HG02623 (cell line): Measurements from ENCODE around the gene CEP70.
A peak's percentile ranks its signal among the peaks of the same experiment; 100 is the strongest.
"Not testable (repeated sequence)": the region's sequence is repeated elsewhere in the genome, so short reads cannot be mapped to it uniquely, and the experiment has no call there.

ENCODE experiments used
- ATAC-seq: cut with Tn5 transposase; IDR thresholded peaks from one replicate; pipeline ENCODE4 v1.9.1; 2021; ENCODE audit warnings: moderate library complexity; ENCODE audit not compliant: unreplicated experiment

Gene CEP70

DNA sequence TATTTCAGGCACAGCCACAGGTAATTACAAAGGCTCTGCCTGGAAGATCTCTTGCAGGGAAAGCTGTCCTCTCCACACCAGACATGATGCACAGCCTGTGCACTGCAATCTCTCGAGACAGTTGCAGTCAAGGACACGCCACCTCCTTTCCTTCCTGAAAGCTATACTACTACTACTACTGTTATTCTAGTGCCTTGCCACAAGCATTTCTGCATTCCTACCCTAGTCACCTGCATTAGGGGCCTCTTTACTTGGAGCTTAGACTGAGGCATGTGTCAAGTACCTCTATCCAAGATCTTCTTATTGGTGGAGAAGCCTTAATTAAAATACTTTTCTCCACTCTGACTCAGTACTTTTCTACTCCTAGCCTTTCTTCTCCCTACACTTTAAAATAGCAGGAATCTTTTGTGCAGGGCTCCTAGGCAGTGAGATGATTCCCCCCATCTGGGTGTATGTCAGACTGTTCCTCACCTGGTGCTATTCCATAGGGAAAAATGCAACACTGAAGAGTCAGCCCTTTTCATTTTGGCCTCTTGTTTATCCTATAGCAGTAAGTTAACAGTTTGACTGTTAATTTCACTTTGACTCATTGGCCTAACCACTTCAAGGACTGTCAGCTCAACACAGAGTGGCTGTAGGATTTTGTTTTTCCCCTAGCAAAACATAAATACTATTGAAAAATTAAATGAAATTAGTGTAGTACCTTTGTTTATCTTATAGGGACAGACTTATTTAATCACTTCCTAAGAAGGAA is 80.8 kb downstream of the CEP70 start:
- peak; percentile 85 for ATAC-seq

GRCh38 chr3:138511945-138512344 is 82.1 kb downstream of the CEP70 start:
- no peak for ATAC-seq

DNA sequence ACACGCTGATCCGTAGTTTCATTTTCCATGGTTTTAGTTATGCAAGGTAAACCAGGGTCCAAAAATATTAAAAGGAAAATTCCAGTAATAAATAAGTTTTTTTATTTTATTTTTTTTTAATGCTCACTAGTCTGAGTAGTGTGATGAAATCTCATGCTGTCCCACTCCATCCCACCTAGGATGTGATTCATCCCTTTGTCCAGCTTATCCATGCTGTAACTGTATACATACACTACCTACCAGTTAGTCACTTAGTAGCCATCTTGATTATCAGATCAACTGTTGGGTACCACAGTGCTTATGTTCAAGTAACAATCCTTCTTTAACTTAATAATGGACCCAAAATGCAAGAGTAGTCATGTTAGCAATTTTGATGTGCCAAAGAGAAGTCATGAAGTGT is 84.5 kb downstream of the CEP70 start:
- no peak for ATAC-seq

GRCh38 chr3:138507524-138507923 is 86.5 kb downstream of the CEP70 start:
- ATAC-seq = no peak

GRCh38 chr3:138498991-138499390 is 95.1 kb downstream of the CEP70 start:
- no peak for ATAC-seq

- no peak for ATAC-seq
Measured at GRCh38 chr3:138497851-138498250, 96.2 kb downstream of the CEP70 start.

DNA sequence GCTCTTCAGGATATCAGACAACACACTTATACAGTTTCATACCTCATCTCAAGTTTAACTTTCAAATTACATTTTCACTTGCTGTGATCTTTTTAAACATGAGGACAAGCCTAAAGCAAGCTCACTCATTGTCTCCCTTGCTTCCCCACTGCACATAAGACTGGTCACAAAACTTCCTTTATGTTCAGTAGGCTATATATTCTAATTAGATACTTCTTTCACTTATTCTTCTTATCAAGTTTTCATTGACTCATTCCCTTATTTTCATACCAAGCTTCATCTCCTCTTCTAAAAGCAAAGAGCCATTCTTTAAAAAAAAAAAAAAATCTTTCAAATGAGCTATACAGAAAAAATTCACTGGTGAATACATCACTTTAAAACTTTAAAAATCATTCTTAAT is 97.0 kb downstream of the CEP70 start:
- ATAC-seq = no peak

- ATAC-seq = no peak
Measured at GRCh38 chr3:138496436-138496835, 97.6 kb downstream of the CEP70 start.

GRCh38 chr3:138495638-138496037 is 98.4 kb downstream of the CEP70 start:
- not testable (repeated sequence) for ATAC-seq

GRCh38 chr3:138494607-138494929 is 99.5 kb downstream of the CEP70 start:
- no peak for ATAC-seq

GRCh38 chr3:138493804-138494606 is 100.1 kb downstream of the CEP70 start:
- no peak for ATAC-seq

DNA sequence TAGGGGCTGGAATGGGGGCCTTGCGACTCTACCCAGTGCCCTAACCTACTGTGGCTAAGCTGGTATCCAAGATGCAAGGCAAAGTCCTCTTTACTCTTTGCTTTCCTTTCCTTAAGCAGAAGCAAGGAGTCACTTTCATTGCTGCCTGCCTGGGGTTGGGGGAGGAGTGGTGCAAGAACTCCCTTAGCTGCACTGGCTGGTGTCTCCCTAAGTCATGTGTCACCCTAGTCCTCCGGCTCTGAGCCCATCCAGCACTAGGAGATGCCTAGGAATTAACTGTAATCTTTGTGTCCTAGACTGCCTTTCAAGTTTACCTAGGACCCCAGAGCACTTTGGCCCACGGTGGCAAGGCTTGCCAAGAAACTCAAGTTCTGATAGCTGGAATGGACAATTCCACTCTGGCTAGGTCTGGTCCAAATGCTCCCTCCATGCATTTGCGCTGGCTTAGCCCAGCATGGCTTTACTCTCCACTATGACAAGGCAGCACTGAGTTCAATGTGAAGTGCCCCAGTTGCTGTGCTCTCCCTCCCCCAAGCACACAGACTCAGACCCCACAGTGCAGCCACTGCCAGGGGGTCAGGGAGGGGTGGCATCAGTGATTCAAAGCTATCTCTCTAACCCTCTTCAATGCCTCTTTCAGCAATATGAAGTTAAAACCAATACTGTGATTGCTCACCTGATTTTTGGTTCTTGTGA is 100.9 kb downstream of the CEP70 start:
- ATAC-seq = no peak

- no peak for ATAC-seq
Measured at GRCh38 chr3:138491971-138492370, 102.1 kb downstream of the CEP70 start.

GRCh38 chr3:138486580-138486979 is 107.5 kb downstream of the CEP70 start:
- not testable (repeated sequence) for ATAC-seq

DNA sequence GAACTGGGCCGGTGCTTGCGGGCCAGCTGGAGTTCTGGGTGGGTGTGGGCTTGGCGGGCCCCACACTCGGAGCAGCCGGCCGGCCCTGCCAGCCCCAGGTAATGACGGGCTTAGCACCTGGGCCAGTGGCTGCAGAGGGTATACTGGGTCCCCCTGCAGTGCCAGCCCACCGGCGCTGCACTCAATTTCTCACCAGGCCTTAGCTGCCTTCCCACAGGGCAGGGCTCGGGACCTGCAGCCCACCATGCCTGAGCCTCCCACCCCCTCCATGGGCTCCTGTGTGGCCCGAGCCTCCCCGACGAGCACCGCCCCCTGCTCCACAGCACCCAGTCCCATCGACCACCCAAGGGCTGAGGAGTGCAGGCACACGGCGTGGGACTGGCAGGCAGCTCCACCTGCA is 109.4 kb downstream of the CEP70 start:
- not testable (repeated sequence) for ATAC-seq

DNA sequence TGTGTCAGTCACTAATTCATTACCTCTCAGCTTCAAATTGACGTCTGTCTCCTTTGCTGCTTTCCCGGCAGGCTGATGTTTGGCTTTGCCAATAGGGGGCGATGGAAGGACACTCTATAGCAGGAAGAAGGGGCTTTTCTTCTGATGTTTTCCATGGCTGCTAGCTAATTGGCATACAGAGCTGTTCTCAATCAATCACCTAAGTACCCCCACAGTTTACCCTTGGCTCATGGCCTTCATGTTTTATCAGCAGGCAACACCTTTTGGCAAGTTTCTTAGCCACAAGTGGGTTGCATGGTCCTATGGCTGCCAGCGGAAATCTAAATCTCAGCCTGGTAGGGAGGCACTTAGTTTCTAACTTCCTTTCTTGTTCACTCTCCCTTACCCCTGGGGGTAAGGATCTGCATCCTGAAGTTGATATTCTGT is 114.6 kb downstream of the CEP70 start:
- no peak for ATAC-seq

DNA sequence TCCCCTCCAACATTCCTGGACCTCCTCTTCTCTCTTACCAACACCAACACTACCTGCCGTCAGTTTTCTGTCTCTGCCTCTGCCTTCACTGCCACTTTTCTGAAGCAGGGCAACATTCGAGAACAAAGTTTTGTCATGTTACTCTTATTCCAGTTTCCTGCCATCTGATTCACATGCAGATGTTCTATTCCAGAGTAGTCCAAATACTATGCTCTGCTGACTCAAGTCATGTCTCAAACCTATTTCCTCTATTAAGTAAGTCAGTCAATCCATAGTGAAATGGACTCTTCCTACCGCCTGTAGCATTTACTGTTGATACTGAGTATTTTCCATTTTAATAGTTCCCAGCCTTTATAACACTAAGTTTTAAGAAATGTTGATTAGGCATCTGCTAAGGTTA is 116.3 kb downstream of the CEP70 start:
- ATAC-seq = no peak

DNA sequence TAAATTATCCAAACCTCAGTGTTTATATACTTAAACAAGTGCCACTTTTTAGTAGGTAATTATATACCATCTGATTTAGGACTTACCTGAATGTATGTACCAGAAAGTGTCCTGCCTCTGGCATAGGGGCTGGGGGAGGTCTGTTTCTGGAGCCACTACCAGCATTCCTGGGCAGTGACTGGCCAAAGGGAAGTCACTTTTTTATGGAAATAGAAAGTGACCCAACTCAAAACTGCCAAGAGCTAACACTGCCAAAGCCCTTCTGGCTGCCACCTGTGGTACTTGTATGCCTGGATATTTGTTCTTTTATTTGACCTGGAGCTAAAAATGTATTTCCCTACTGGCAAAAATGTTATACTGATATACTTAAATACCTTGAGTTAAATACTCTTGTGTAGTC is 116.9 kb downstream of the CEP70 start:
- ATAC-seq = no peak

- no peak for ATAC-seq
Measured at GRCh38 chr3:138476526-138476925, 117.5 kb downstream of the CEP70 start.

GRCh38 chr3:138474163-138474562 is 119.9 kb downstream of the CEP70 start:
- ATAC-seq = no peak

DNA sequence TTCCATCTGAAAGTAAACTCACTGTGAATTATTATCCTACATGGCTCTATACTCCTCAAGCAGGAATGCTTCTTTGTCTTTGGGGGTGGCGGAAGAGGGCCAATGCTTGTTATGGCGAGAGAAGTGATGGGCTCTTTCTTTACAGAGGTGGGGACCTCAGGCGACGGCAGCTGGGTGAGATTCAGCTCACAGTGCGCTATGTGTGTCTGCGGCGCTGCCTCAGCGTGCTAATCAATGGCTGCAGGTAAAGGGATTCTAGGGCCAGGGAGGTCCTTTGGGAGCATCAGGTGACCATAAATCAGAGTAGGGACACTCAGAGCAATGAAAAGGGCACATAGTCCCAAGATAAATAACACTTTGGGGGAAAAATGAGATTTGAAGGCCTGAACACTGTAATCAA is 120.7 kb downstream of the CEP70 start:
- ATAC-seq = no peak
